ENCODE results near the gene PHF1. TPM values are rescaled to one million over a fixed set of nuclear protein-coding genes. Genes with fewer than 3 reads are reported as not detected.
"Not testable (repeated sequence)": the region's sequence is repeated elsewhere in the genome, so short reads cannot be mapped to it uniquely, and the experiment has no call there.

Gene PHF1
- 15.2 to 17.1 TPM (median 15.8 TPM) in 3 replicates for polyA plus RNA-seq
- polyA plus RNA-seq (2011; ENCODE audit: low read depth): 7.6 TPM
- 9.1 and 12.6 TPM in 2 replicates for polyA plus RNA-seq (2011; cell fraction: cytosol; rRNA removed)
- polyA plus RNA-seq (2011; cell fraction: nucleus; rRNA removed): 50.2 and 55.7 TPM in 2 replicates
- 12.6 and 24.1 TPM in 2 replicates for polyA plus RNA-seq (2012; ENCODE audit: low replicate concordance)
- polyA minus RNA-seq: 7.9 to 14.9 TPM (median 11.1 TPM) in 3 replicates
- 9.2 TPM for polyA minus RNA-seq (2011; cell fraction: cytosol; rRNA and poly(A)+ RNA removed)
- 5.5 and 10.0 TPM in 2 replicates for polyA minus RNA-seq (2011; cell fraction: nucleus; rRNA and poly(A)+ RNA removed)

- Histone ChIP-seq H3K9ac (ENCODE audit: control insufficient read depth, extremely low read depth, insufficient read depth, low read length) (peak within 1 kb of the TSS; percentile 73), H4K20me1 (ENCODE audit: control insufficient read depth, extremely low read depth, insufficient read depth, low read length) (no peaks in the 10 kb centered on the region), H3K27ac (ENCODE audit: control insufficient read depth, insufficient read depth, low read length) (peak within 1 kb of the TSS; percentile 83), H3K27me3 (ENCODE audit: control insufficient read depth, extremely low read depth, insufficient read depth, low read length) (no peaks in the 10 kb centered on the region), H3K79me2 (ENCODE audit: control insufficient read depth, insufficient read depth, low read length) (peaks cover 8% of the 10 kb centered on the region), H3K4me2 (ENCODE audit: control insufficient read depth, extremely low read depth, insufficient read depth, low read depth, low read length) (peak within 1 kb of the TSS; percentile 92), H3K9me3 (ENCODE audit: control insufficient read depth, low read depth, low read length) (no peaks in the 10 kb centered on the region), H3K4me1 (ENCODE audit: control insufficient read depth, extremely low read depth, insufficient read depth, low read length) (peaks cover 15% of the 10 kb centered on the region), H3K9me1 (ENCODE audit: control insufficient read depth, extremely low read depth, insufficient read depth, low read length) (no peaks in the 10 kb centered on the region), H3K4me3 (ENCODE audit: control insufficient read depth in 2 of 3, extremely low read depth in 1 of 3, insufficient read depth in 2 of 3, low read depth in 1 of 3, low read length in 3 of 3) (peak within 1 kb of the TSS; percentile 67 to 75 (median 72)), H3K36me3 (ENCODE audit: control insufficient read depth in 2 of 2, extremely low read depth in 1 of 2, insufficient read depth in 2 of 2, low read length in 2 of 2) (peaks cover 22 to 51% of the 10 kb centered on the region in 2 experiments), H2AFZ (ENCODE audit: control insufficient read depth, low read length) (peak within 1 kb of the TSS; percentile 84)
- TF ChIP-seq EZH2 (IDR thresholded peaks at IDR 0.05; ENCODE audit: low read length) (no peak), CTCF (optimal IDR thresholded peaks at IDR 0.05 in 1 of 3, IDR thresholded peaks at IDR 0.05 in 1 of 3, conservative IDR thresholded peaks at IDR 0.05 in 1 of 3; ENCODE audit: extremely low read depth in 1 of 3, insufficient read depth in 2 of 3, low read length in 3 of 3) (no peak)
- dilution Hi-C loops (cut with MboI; ENCODE audit: extremely low pct_ligation_motif_present, low sequenced_read_pairs): no loop called here
- DNase-seq (ENCODE audit: low read depth, low spot score) (no peak), FAIRE-seq (no peak)
These were observed at the start of gene PHF1 for GRCh38 chr6:33410711-33411631. PHF1 (plus strand) TSS chr6:33411014; CDS start chr6:33412264, 1,250 bp downstream.

- H3K79me2 ChIP-seq (ENCODE audit: control insufficient read depth, insufficient read depth, low read length); H3K4me1 ChIP-seq (ENCODE audit: control insufficient read depth, extremely low read depth, insufficient read depth, low read length); H3K36me3 ChIP-seq (ENCODE audit: control insufficient read depth in 2 of 2, extremely low read depth in 1 of 2, insufficient read depth in 2 of 2, low read length in 2 of 2); dilution Hi-C loops (cut with MboI; ENCODE audit: extremely low pct_ligation_motif_present, low sequenced_read_pairs); H4K20me1 ChIP-seq (ENCODE audit: control insufficient read depth, extremely low read depth, insufficient read depth, low read length); H3K27ac ChIP-seq (ENCODE audit: control insufficient read depth, insufficient read depth, low read length); H3K4me3 ChIP-seq (ENCODE audit: control insufficient read depth in 2 of 3, extremely low read depth in 1 of 3, insufficient read depth in 2 of 3, low read depth in 1 of 3, low read length in 3 of 3); H3K9ac ChIP-seq (ENCODE audit: control insufficient read depth, extremely low read depth, insufficient read depth, low read length); H3K9me3 ChIP-seq (ENCODE audit: control insufficient read depth, low read depth, low read length); DNase-seq (ENCODE audit: low read depth, low spot score); H2AFZ ChIP-seq (ENCODE audit: control insufficient read depth, low read length); H3K4me2 ChIP-seq (ENCODE audit: control insufficient read depth, extremely low read depth, insufficient read depth, low read depth, low read length); H3K27me3 ChIP-seq (ENCODE audit: control insufficient read depth, extremely low read depth, insufficient read depth, low read length); H3K9me1 ChIP-seq (ENCODE audit: control insufficient read depth, extremely low read depth, insufficient read depth, low read length); FAIRE-seq: not testable (repeated sequence)
These were observed 47.3 kb upstream of the PHF1 start for GRCh38 chr6:33363486-33363885.

- H3K36me3 ChIP-seq (ENCODE audit: control insufficient read depth in 2 of 2, extremely low read depth in 1 of 2, insufficient read depth in 2 of 2, low read length in 2 of 2); H3K79me2 ChIP-seq (ENCODE audit: control insufficient read depth, insufficient read depth, low read length); H3K9me1 ChIP-seq (ENCODE audit: control insufficient read depth, extremely low read depth, insufficient read depth, low read length); H3K4me1 ChIP-seq (ENCODE audit: control insufficient read depth, extremely low read depth, insufficient read depth, low read length); DNase-seq (ENCODE audit: low read depth, low spot score); H3K9ac ChIP-seq (ENCODE audit: control insufficient read depth, extremely low read depth, insufficient read depth, low read length); H3K27me3 ChIP-seq (ENCODE audit: control insufficient read depth, extremely low read depth, insufficient read depth, low read length); H3K4me3 ChIP-seq (ENCODE audit: control insufficient read depth in 2 of 3, extremely low read depth in 1 of 3, insufficient read depth in 2 of 3, low read depth in 1 of 3, low read length in 3 of 3); H3K27ac ChIP-seq (ENCODE audit: control insufficient read depth, insufficient read depth, low read length); H4K20me1 ChIP-seq (ENCODE audit: control insufficient read depth, extremely low read depth, insufficient read depth, low read length); H2AFZ ChIP-seq (ENCODE audit: control insufficient read depth, low read length); H3K4me2 ChIP-seq (ENCODE audit: control insufficient read depth, extremely low read depth, insufficient read depth, low read depth, low read length); H3K9me3 ChIP-seq (ENCODE audit: control insufficient read depth, low read depth, low read length); dilution Hi-C loops (cut with MboI; ENCODE audit: extremely low pct_ligation_motif_present, low sequenced_read_pairs); FAIRE-seq: not testable (repeated sequence)
These were observed 46.2 kb upstream of the PHF1 start for GRCh38 chr6:33364475-33365205.

Data from keratinocyte (primary cell).